ENCODE results near the gene FOXE1.

Gene FOXE1

GRCh38 chr9:97853056-97853843 is at the start of gene FOXE1:
FOXE1 (plus strand) TSS chr9:97853226; CDS start chr9:97853915, 689 bp downstream.
- no peak for DNase-seq

GRCh38 chr9:97804059-97804365 is 49.0 kb upstream of the FOXE1 start:
- no peak for DNase-seq

- DNase-seq = no peak
Measured at GRCh38 chr9:97806721-97807120, 46.3 kb upstream of the FOXE1 start.

- no peak for DNase-seq
Measured at GRCh38 chr9:97807681-97808080, 45.3 kb upstream of the FOXE1 start.

GRCh38 chr9:97808415-97808814 is 44.6 kb upstream of the FOXE1 start:
- no peak for DNase-seq

- no peak for DNase-seq
Measured at GRCh38 chr9:97808972-97809371, 44.1 kb upstream of the FOXE1 start.

- no peak for DNase-seq
Measured at GRCh38 chr9:97809666-97810344, 43.2 kb upstream of the FOXE1 start.

GRCh38 chr9:97811533-97812246 is 41.3 kb upstream of the FOXE1 start:
- DNase-seq = no peak

- DNase-seq = no peak
Measured at GRCh38 chr9:97812247-97812543, 40.8 kb upstream of the FOXE1 start.

- DNase-seq = no peak
Measured at GRCh38 chr9:97813072-97813471, 40.0 kb upstream of the FOXE1 start.

GRCh38 chr9:97819735-97820134 is 33.3 kb upstream of the FOXE1 start:
- no peak for DNase-seq

GRCh38 chr9:97820373-97820772 is 32.7 kb upstream of the FOXE1 start:
- DNase-seq = no peak

GRCh38 chr9:97830884-97831829 is 21.9 kb upstream of the FOXE1 start:
- no peak for DNase-seq

GRCh38 chr9:97831843-97832636 is 21.0 kb upstream of the FOXE1 start:
- DNase-seq = peak; percentile 20

- no peak for DNase-seq
Measured at GRCh38 chr9:97840521-97840920, 12.5 kb upstream of the FOXE1 start.

- DNase-seq = no peak
Measured at GRCh38 chr9:97842960-97843359, 10.1 kb upstream of the FOXE1 start.

- DNase-seq = no peak
Measured at GRCh38 chr9:97845130-97845529, 7.9 kb upstream of the FOXE1 start.

GRCh38 chr9:97845763-97846162 is 7.3 kb upstream of the FOXE1 start:
- no peak for DNase-seq

- DNase-seq = no peak
Measured at GRCh38 chr9:97846347-97846746, 6.7 kb upstream of the FOXE1 start.

GRCh38 chr9:97847474-97848214 is 5.4 kb upstream of the FOXE1 start:
- no peak for DNase-seq

- DNase-seq = no peak
Measured at GRCh38 chr9:97848215-97848479, 4.9 kb upstream of the FOXE1 start.

All from SIG-M5 (cell line).